Effector memory CD8-positive, alpha-beta T cell (primary cell): ENCODE results near the gene CHRNB1.

Source experiments
- ATAC-seq: fragments of 150-1000 bp; cut with Tn5 transposase; replicated peaks from 2 replicates; pipeline ENCODE4 v1.10.0; 2021; ENCODE audit warnings: mild to moderate bottlenecking, moderate library complexity
- DNase-seq, 3 experiments: peaks; one replicate each; pipeline ENCODE4 v3.0.0; 2021
- H3K27ac Mint-ChIP-seq, 2 donors: one replicate each; pipeline ENCODE4 v1.8.0; 2022; ENCODE audit warnings: mild to moderate bottlenecking in 2 of 2, mixed read lengths in 2 of 2, moderate library complexity in 2 of 2
- H3K27me3 Mint-ChIP-seq, 2 donors: one replicate each; pipeline ENCODE4 v1.8.0; 2022; ENCODE audit warnings: mixed read lengths in 2 of 2
- H3K36me3 Mint-ChIP-seq: one replicate; pipeline ENCODE4 v1.8.0; 2022; ENCODE audit warnings: mild to moderate bottlenecking, moderate library complexity, mixed read lengths; ENCODE audit not compliant: insufficient read depth
- H3K4me1 Mint-ChIP-seq, 2 donors: one replicate each; pipeline ENCODE4 v1.8.0; 2022; ENCODE audit warnings: low read depth in 2 of 2, mixed read lengths in 2 of 2
- H3K4me3 Mint-ChIP-seq, 2 donors: one replicate each; pipeline ENCODE4 v1.8.0; 2022; ENCODE audit warnings: mild to moderate bottlenecking in 2 of 2, mixed read lengths in 2 of 2, moderate library complexity in 2 of 2
- H3K9me3 Mint-ChIP-seq, 2 donors: one replicate each; pipeline ENCODE4 v1.8.0; 2022; ENCODE audit warnings: mixed read lengths in 2 of 2
- total RNA-seq, 9 experiments: gene quantifications; one replicate each; lab custom pipeline; 2026; lab: John Stamatoyannopoulos, UW

CHRNB1 gene
- total RNA-seq: 4.0 to 14.2 (median 8.3) reads per million in 9 experiments

- ATAC-seq (peak; percentile 12), DNase-seq (no peak)
- H3K4me3 Mint-ChIP-seq: peak within 1 kb of the TSS; percentile 63 to 73
- H3K9me3 Mint-ChIP-seq: no peaks in the 10 kb centered on the region
- H3K27ac Mint-ChIP-seq: no peak within 1 kb of the TSS
- H3K36me3 Mint-ChIP-seq: peaks cover 8% of the 10 kb centered on the region
- H3K27me3 Mint-ChIP-seq: peaks cover 69 to 86% of the 10 kb centered on the region in 2 donors
- H3K4me1 Mint-ChIP-seq: peaks cover 17 to 20% of the 10 kb centered on the region in 2 donors
These were observed at the start of gene CHRNB1 for GRCh38 chr17:7444682-7445618. Gene CHRNB1, plus strand, starts transcription at chr17:7445061. Its CDS starts 67 bp downstream, at chr17:7445128.

GRCh38 chr17:7396147-7396546 lies 48.7 kb upstream of the CHRNB1 start:
- no peaks in the 10 kb centered on the region for H3K9me3 Mint-ChIP-seq
- peaks cover 12% of the 10 kb centered on the region for H3K36me3 Mint-ChIP-seq
- H3K4me1 Mint-ChIP-seq: peaks cover 15 to 21% of the 10 kb centered on the region in 2 donors
- no peak for DNase-seq
- no peak overlapping the region for H3K27ac Mint-ChIP-seq
- no peak overlapping the region for H3K4me3 Mint-ChIP-seq
- H3K27me3 Mint-ChIP-seq: no peaks in the 10 kb centered on the region
- no peak for ATAC-seq

- no peaks in the 10 kb centered on the region for H3K27me3 Mint-ChIP-seq
- H3K9me3 Mint-ChIP-seq: no peaks in the 10 kb centered on the region
- peaks cover 3% of the 10 kb centered on the region for H3K36me3 Mint-ChIP-seq
- no peak for ATAC-seq
- H3K4me3 Mint-ChIP-seq: no peak overlapping the region
- no peak for DNase-seq
- H3K27ac Mint-ChIP-seq: no peak overlapping the region
- peaks cover 12 to 16% of the 10 kb centered on the region in 2 donors for H3K4me1 Mint-ChIP-seq
These were observed 46.2 kb upstream of the CHRNB1 start for GRCh38 chr17:7398612-7399011.

GRCh38 chr17:7403043-7403726 lies 41.7 kb upstream of the CHRNB1 start:
- H3K27ac Mint-ChIP-seq: peak overlapping the region in 1 of 2 donors; percentile 92
- DNase-seq (no peak), ATAC-seq (no peak)
- peaks cover 10 to 13% of the 10 kb centered on the region in 2 donors for H3K4me1 Mint-ChIP-seq
- H3K36me3 Mint-ChIP-seq: peaks cover 18% of the 10 kb centered on the region
- no peaks in the 10 kb centered on the region for H3K27me3 Mint-ChIP-seq
- H3K9me3 Mint-ChIP-seq: no peaks in the 10 kb centered on the region
- H3K4me3 Mint-ChIP-seq: peak overlapping the region; percentile 91 to 95

- H3K9me3 Mint-ChIP-seq: no peaks in the 10 kb centered on the region
- peaks cover 10 to 13% of the 10 kb centered on the region in 2 donors for H3K4me1 Mint-ChIP-seq
- ATAC-seq (peak; percentile 19), DNase-seq (no peak)
- peak overlapping the region in 1 of 2 donors; percentile 92 for H3K27ac Mint-ChIP-seq
- peaks cover 18% of the 10 kb centered on the region for H3K36me3 Mint-ChIP-seq
- H3K4me3 Mint-ChIP-seq: peak overlapping the region; percentile 91 to 95
- no peaks in the 10 kb centered on the region for H3K27me3 Mint-ChIP-seq
These were observed 41.2 kb upstream of the CHRNB1 start for GRCh38 chr17:7403727-7403976.

GRCh38 chr17:7403977-7404736 lies 40.7 kb upstream of the CHRNB1 start, which contains the start of gene TMEM256:
Gene TMEM256, minus strand, starts transcription at chr17:7404097. Its CDS starts 13 bp downstream, at chr17:7404084.
- Mint-ChIP-seq H3K27me3 (no peaks in the 10 kb centered on the region), H3K36me3 (peaks cover 18% of the 10 kb centered on the region), H3K4me1 (peaks cover 10 to 13% of the 10 kb centered on the region in 2 donors), H3K4me3 (peak within 1 kb of the TSS; percentile 91 to 95), H3K27ac (peak within 1 kb of the TSS; percentile 88 to 92), H3K9me3 (no peaks in the 10 kb centered on the region)
- peak; percentile 88 to 91 (median 89) for DNase-seq
- peak; percentile 87 for ATAC-seq

- Mint-ChIP-seq H3K27me3 (no peaks in the 10 kb centered on the region), H3K4me3 (peak overlapping the region; percentile 91 to 95), H3K36me3 (peaks cover 18% of the 10 kb centered on the region), H3K4me1 (peaks cover 10 to 13% of the 10 kb centered on the region in 2 donors), H3K27ac (peak overlapping the region; percentile 88 to 92), H3K9me3 (no peaks in the 10 kb centered on the region)
- ATAC-seq (peak; percentile 56), DNase-seq (no peak)
These were observed 40.0 kb upstream of the CHRNB1 start for GRCh38 chr17:7404737-7405349.

- Mint-ChIP-seq H3K4me1 (peaks cover 10 to 13% of the 10 kb centered on the region in 2 donors), H3K36me3 (peaks cover 18% of the 10 kb centered on the region), H3K27me3 (no peaks in the 10 kb centered on the region), H3K9me3 (no peaks in the 10 kb centered on the region), H3K27ac (peak overlapping the region; percentile 64 to 92), H3K4me3 (peak overlapping the region; percentile 91 to 95)
- no peak for ATAC-seq
- no peak for DNase-seq
These were observed 39.3 kb upstream of the CHRNB1 start for GRCh38 chr17:7405350-7406234.

GRCh38 chr17:7406235-7406825 lies 38.5 kb upstream of the CHRNB1 start:
- Mint-ChIP-seq H3K4me1 (peaks cover 10 to 13% of the 10 kb centered on the region in 2 donors), H3K27me3 (no peaks in the 10 kb centered on the region), H3K27ac (peak overlapping the region; percentile 21 to 64), H3K9me3 (no peaks in the 10 kb centered on the region), H3K36me3 (peaks cover 18% of the 10 kb centered on the region), H3K4me3 (peak overlapping the region; percentile 91 to 95)
- ATAC-seq: no peak
- DNase-seq: no peak

- peaks cover 8 to 13% of the 10 kb centered on the region in 2 donors for H3K4me1 Mint-ChIP-seq
- peak overlapping the region in 1 of 2 donors; percentile 47 for H3K4me3 Mint-ChIP-seq
- ATAC-seq (no peak), DNase-seq (no peak)
- no peak overlapping the region for H3K27ac Mint-ChIP-seq
- H3K9me3 Mint-ChIP-seq: no peaks in the 10 kb centered on the region
- H3K27me3 Mint-ChIP-seq: no peaks in the 10 kb centered on the region
- peaks cover 18% of the 10 kb centered on the region for H3K36me3 Mint-ChIP-seq
These were observed 37.8 kb upstream of the CHRNB1 start for GRCh38 chr17:7407082-7407481.

- peaks cover 8 to 13% of the 10 kb centered on the region in 2 donors for H3K4me1 Mint-ChIP-seq
- DNase-seq (no peak), ATAC-seq (no peak)
- H3K36me3 Mint-ChIP-seq: peaks cover 18% of the 10 kb centered on the region
- peak within 1 kb of the TSS in 1 of 2 donors; percentile 47 for H3K4me3 Mint-ChIP-seq
- H3K27me3 Mint-ChIP-seq: no peaks in the 10 kb centered on the region
- no peak within 1 kb of the TSS for H3K27ac Mint-ChIP-seq
- no peaks in the 10 kb centered on the region for H3K9me3 Mint-ChIP-seq
These were observed 37.2 kb upstream of the CHRNB1 start, which contains the start of gene NLGN2 for GRCh38 chr17:7407485-7408251. Gene NLGN2, plus strand, starts transcription at chr17:7407845. Its CDS starts 411 bp downstream, at chr17:7408256.
